Cardiac muscle cell (in vitro differentiated cells and primary cell): ENCODE measurements around the gene HCN2. TPM values are rescaled to one million over a fixed set of nuclear protein-coding genes. Genes with fewer than 3 reads are reported as not detected.

Experiments used
- DNase-seq, 2 donors: peaks; one replicate each; pipeline versions ENCODE4 v3.0.0 to v3.0.0-alpha.2; 2010 to 2017; ENCODE audit warnings: low read depth in 1 of 2, low spot score in 1 of 2
- H3K27ac ChIP-seq: fragments of 200-600 bp; sonication (generic); 2 replicates; pipeline ENCODE4 v1.5.1; 2016
- H3K27me3 ChIP-seq: fragments of 200-600 bp; sonication (generic); 2 replicates; pipeline ENCODE4 v1.6.0; 2016; ENCODE audit warnings: control low read depth
- H3K36me3 ChIP-seq: fragments of 200-600 bp; sonication (generic); 2 replicates; pipeline ENCODE4 v1.5.1; 2016; ENCODE audit warnings: control low read depth
- H3K4me1 ChIP-seq: fragments of 200-600 bp; sonication (generic); 2 replicates; pipeline ENCODE4 v1.8.1; 2017; ENCODE audit warnings: low read depth, mild to moderate bottlenecking, mixed run types
- H3K4me3 ChIP-seq: fragments of 200-600 bp; sonication (generic); 2 replicates; pipeline ENCODE4 v1.5.1; 2016; ENCODE audit warnings: mild to moderate bottlenecking
- H3K9me3 ChIP-seq: fragments of 200-600 bp; sonication (generic); 2 replicates; pipeline ENCODE4 v1.5.1; 2017; ENCODE audit warnings: low read depth, mild to moderate bottlenecking, control low read depth
- CTCF ChIP-seq: IDR thresholded peaks from 2 replicates; pipeline ENCODE4 v1.5.1; 2012; ENCODE audit warnings: low read depth, mild to moderate bottlenecking, low read length
- polyA plus RNA-seq: library from polyadenylated mRNA; unstranded; fragments of >200 nt; fragmentation: Nextera tagmentation; extraction: Ambion mirVana; gene quantifications from 2 replicates; pipeline ENCODE4 v1.2.1, GENCODE V29; 2016
- total RNA-seq: library from RNA; depleted of rRNA; stranded (reverse); fragments of >200 nt; gene quantifications from 2 replicates; pipeline ENCODE4 v1.2.3, GENCODE V29; 2016

Gene HCN2
- total and polyA plus RNA-seq, 2 experiments from 2014 or later = 0.46 to 1.0 TPM

- H3K27ac ChIP-seq = no peak overlapping the region
- H3K9me3 ChIP-seq = no peaks in the 10 kb centered on the region
- no peaks in the 10 kb centered on the region for H3K36me3 ChIP-seq
- H3K4me3 ChIP-seq = no peak overlapping the region
- H3K27me3 ChIP-seq = peaks cover 55% of the 10 kb centered on the region
- TF ChIP-seq CTCF = no peak
- H3K4me1 ChIP-seq = peaks cover 2% of the 10 kb centered on the region
- peak; percentile 29 to 84 for DNase-seq
Measured at GRCh38 chr19:591099-591958, 1.6 kb downstream of the HCN2 start.

DNA sequence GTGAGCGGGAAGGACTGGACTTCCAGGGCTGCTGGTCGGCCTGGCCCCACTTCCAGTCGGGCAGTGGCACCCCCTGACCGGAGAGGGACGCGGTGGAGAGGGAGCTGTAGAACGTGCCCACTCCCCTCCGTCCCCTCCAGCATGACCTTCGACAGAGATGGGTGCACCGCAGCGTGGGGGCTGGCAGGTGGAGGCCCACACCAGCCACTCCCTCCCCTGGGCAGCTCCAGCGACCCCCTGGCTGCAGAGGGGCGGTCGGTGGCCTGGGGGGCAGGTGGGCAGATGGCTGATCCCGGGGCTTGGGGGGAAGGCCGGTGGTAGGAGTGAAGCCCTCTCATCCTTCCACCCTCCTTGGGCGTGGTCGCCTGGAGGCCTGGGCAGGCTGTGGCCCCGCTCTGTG, 2.4 kb downstream of the HCN2 start:
- Histone ChIP-seq H3K36me3 (no peaks in the 10 kb centered on the region), H3K27ac (no peak overlapping the region), H3K27me3 (peaks cover 55% of the 10 kb centered on the region), H3K9me3 (no peaks in the 10 kb centered on the region), H3K4me1 (peaks cover 2% of the 10 kb centered on the region), H3K4me3 (no peak overlapping the region)
- DNase-seq = no peak
- no peak for TF ChIP-seq CTCF

GRCh38 chr19:593055-593454, 3.4 kb downstream of the HCN2 start:
- no peak for DNase-seq
- Histone ChIP-seq H3K36me3 (no peaks in the 10 kb centered on the region), H3K9me3 (no peaks in the 10 kb centered on the region), H3K27ac (no peak overlapping the region), H3K27me3 (peaks cover 55% of the 10 kb centered on the region), H3K4me3 (no peak overlapping the region), H3K4me1 (peaks cover 2% of the 10 kb centered on the region)
- TF ChIP-seq CTCF = no peak

GRCh38 chr19:593505-593904, 3.8 kb downstream of the HCN2 start:
- no peaks in the 10 kb centered on the region for H3K36me3 ChIP-seq
- peaks cover 53% of the 10 kb centered on the region for H3K27me3 ChIP-seq
- H3K4me1 ChIP-seq = peaks cover 2% of the 10 kb centered on the region
- no peak overlapping the region for H3K4me3 ChIP-seq
- no peak overlapping the region for H3K27ac ChIP-seq
- DNase-seq = no peak
- no peak for TF ChIP-seq CTCF
- no peaks in the 10 kb centered on the region for H3K9me3 ChIP-seq

DNA sequence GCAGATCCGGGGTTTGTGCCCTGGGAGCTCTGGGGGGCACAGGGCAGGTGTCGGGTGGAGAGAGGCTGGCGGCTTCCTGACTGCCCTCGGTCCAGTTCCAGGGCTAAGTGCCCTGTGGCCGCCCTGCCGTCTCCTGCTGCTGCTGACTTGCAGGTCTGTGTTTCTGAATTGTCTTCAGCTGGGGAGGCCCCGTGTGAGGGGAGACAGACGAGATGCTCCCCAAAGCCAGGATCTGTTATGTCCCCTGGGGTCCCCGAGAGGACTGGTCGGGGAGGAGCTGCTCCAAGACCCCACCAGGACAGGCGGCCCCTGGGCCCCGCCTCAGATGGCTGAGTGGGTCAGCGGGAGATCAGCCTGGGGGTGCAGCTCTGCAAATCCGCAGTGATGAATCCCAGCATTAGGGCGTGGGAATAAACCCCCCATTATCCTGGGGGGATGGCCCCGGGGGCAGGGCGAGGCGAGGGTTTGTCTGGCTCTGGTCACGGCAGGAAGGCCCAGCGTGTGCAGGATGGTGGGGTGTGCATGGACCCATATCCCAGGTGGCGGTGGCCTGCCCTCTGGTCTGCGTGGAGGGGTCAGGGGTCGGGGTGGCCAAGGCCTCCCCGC, 4.7 kb downstream of the HCN2 start:
- DNase-seq = no peak
- no peak for TF ChIP-seq CTCF
- Histone ChIP-seq H3K9me3 (no peaks in the 10 kb centered on the region), H3K27ac (no peak overlapping the region), H3K36me3 (no peaks in the 10 kb centered on the region), H3K27me3 (peaks cover 44% of the 10 kb centered on the region), H3K4me1 (peaks cover under 1% of the 10 kb centered on the region), H3K4me3 (no peak overlapping the region)
